Erythroblast (primary cell): ENCODE results near the gene CSMD2.

Source experiments
- DNase-seq, 2 experiments: peaks; one replicate each; lab custom pipeline; 2025; lab: John Stamatoyannopoulos, UW
- GATA1 ChIP-seq: IDR thresholded peaks from 2 replicates; pipeline ENCODE4 v1.6.1; 2011; ENCODE audit warnings: low read depth, mild to moderate bottlenecking, control low read depth, low read length, moderate library complexity
- POLR2A ChIP-seq: IDR thresholded peaks from 2 replicates; pipeline ENCODE4 v1.6.1; 2011; ENCODE audit warnings: mild to moderate bottlenecking, low read length

The CSMD2 gene

DNA sequence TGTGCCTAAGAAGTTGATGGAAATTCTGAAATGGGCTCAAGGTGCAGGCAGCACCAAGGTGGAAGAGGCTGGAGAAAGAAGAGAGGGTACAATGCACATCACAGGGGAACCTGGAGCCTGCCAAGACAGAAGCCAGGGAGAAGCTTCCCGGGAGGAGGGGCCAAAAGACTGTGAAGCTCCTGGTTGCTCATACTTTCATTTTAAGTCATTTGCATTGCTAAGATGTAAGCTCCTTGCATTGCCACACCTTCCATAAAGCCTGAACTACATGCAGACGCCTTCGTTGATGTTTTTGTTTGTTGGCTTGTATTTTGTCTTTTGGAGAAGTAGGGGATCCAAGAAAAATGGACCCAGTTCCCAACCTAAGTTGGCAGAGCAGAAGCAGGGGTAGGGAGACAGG is 232.2 kb downstream of the CSMD2 start:
- TF ChIP-seq GATA1 (no peak), POLR2A (no peak)
- no peak for DNase-seq

DNA sequence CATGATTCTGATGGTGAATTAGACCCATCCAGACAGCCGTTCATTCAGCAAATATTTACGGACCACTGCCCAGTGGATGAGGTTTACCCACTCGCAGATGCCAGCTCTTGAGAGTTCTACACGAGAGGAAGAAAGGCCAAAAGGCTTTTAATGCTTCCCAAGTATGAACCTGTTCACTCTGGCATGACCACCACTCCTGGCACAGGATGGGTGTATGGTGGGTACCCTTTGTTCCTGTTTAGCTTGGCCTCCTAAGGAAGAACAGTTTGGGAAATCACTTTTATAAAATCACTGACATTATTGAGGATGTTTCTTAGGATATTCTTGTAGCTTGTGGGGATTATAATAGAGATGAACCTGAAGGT is 233.9 kb downstream of the CSMD2 start:
- no peak for TF ChIP-seq POLR2A
- TF ChIP-seq GATA1, result no peak
- DNase-seq, result no peak

DNA sequence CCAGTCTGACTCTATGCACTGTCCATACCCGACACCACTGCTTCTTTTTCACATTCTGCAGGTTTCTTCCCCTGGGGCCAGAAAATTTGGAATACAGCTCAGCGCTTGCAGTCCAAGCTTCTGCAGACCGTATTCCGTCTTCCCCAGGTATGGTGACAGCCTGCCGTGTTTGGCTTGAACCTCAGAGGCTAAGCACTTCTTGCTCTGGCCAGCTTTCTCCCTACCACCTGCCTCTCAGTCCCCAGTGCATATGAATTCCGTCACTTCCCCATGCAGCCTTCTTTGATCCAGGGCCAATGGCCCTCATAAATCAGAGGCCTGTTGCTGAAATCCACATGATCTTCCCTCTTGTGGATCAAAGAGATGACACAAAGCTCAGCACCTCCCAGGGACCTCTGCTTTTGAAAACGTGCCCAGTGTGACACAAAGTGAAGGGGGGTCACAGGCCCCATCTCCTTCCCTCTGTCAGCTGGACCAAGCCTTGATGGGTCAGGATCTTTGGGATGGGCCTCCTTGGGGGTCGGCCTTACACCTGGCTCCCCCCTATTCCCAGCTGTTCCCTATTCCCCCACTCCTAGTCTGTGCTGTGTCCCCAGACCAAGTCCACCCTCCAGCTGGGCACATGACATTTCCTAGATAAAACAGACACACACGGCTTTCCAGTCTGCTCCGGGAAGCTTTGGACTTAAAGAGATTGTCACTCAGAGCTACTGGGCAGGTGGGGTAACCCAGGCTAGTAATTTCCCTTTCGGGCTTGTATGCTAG is 234.5 kb downstream of the CSMD2 start:
- TF ChIP-seq POLR2A, result no peak
- TF ChIP-seq GATA1, result no peak
- DNase-seq, result no peak

DNA sequence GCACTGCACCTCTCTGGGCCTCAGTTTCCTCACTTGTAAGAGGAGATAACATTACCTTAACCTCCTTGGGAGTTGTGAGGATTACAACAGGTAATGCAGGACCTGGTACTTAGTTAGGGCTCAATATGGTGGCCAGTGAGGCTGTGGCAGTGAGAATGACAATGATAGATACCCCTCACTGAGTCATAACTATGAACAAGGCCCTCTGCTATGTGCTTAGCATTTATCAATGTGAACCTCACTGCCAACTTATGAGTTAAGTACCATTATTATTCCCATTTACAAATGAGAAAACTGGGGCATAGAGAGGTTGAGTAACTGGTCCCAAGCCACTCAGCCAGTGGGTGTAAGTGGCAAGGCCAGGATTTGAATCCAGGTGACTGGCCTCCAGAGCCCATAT is 236.8 kb downstream of the CSMD2 start:
- no peak for TF ChIP-seq GATA1
- no peak for TF ChIP-seq POLR2A
- no peak for DNase-seq

DNA sequence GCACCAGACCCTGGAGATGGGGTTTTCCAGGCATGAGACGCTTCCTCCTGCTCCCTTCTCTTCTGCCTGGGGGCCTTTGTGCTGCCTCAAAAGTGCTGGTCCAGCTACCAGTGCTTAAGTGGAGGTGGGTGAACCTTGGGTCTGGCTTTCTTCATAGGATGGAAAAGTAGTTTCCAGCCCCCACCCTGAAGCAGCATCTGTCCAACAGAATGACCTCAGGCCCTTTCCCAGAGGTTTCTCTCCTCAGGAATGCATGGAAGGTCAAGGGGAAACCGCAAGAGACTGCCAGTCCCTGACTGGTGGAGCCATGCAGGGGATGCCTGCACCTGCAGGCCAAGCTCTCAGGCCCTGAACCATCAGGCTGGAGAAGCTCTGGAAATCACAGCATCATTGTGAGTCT is 237.3 kb downstream of the CSMD2 start:
- DNase-seq, result no peak
- TF ChIP-seq GATA1, result no peak
- no peak for TF ChIP-seq POLR2A

DNA sequence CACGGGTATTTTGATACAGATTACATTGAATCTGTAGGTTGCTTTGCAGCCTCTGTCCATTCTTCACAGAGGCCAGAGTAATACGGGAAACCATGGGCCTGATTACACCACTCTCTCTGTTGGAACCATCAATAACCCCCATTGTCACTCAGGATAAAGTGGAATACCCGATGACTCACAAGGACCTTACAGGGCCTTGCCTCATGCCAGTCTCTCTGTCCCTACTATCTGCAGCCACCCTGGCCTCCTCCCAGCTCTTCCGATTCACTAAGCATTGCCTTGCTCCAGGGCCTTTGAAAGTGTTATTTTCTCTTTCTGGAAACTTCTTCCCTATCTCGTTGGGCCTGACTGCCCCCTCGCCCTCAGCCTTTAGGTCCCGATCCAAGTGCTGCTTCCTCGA is 239.4 kb downstream of the CSMD2 start:
- no peak for TF ChIP-seq GATA1
- TF ChIP-seq POLR2A, result no peak
- DNase-seq, result no peak

DNA sequence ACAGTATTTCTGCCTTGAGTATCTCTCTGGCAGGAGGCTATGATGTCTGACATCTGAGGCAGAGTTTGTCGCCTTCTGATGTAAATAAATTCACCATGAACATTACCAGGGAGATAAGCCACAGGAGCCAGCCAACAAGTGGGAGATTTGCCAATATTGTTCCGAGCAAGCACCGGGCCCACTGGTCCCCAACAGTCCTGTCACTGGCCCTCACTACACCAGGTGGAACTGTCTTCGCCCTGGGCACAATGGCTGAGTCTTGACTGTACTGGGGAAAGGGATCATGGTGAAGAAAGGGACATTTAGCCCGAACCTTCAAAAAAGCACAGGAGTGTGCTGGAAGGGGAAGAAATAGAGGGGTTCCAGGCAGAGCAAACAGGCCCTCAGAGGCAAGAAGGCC is 243.7 kb downstream of the CSMD2 start:
- TF ChIP-seq GATA1 (no peak), POLR2A (no peak)
- no peak for DNase-seq

DNA sequence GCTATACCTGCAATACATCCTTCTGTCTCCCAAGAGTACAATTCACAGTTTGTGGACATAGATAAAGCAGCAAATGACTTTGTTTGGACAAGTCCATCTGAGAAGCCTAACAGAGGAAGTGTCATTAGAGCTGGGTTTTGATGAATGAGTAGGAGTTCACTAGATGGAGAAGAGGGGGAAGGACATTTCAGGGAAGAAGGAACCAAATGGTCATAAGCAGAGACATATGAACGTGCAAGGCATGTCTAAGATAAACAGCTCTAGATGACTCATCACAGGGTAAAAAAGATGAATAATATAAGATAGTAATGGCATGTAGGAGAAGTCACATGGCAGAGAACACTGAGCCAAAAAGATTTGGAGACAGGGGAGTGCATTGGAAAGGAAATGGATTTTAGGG is 246.7 kb downstream of the CSMD2 start:
- TF ChIP-seq GATA1, result no peak
- no peak for TF ChIP-seq POLR2A
- DNase-seq, result peak; percentile 11 to 37

DNA sequence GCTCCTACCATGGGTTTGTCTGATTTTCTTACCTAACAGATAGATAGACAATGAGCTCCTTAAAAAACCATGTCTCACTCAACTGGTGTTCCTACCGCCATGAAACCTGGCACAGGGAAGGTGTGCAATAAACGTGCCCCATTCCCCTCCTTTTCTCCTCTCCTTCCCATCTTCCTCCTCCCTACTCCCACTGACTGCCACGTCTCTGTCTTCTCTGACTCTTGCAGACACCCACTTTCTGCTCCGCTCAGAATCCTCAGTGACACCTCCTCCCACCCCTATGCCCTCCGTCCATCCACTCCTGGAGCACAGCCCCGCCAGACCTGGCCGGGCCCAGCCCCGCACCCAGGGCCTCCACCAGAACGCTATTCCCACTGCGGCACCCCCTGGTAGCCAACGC is 248.2 kb downstream of the CSMD2 start:
- TF ChIP-seq POLR2A (no peak), GATA1 (no peak)
- no peak for DNase-seq

DNA sequence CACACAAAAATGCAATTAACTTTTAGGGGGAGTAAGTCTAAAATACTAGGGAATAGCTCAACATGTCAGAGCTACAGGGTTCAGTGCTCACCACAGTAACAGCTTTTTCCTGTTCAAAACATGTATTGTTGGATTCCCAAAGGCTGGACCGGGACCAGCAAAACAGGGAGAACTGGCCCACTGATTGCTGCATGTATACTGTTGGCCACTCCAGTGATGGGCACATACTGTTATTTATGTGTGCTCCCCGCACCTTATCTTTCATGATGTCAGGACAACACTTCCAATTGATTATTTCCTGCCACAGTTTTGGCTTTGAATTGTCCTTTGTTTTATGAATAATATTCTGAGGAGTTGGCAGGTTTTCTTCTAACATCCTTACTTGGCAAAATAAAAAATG is 250.5 kb downstream of the CSMD2 start:
- TF ChIP-seq POLR2A (no peak), GATA1 (no peak)
- DNase-seq, result no peak

DNA sequence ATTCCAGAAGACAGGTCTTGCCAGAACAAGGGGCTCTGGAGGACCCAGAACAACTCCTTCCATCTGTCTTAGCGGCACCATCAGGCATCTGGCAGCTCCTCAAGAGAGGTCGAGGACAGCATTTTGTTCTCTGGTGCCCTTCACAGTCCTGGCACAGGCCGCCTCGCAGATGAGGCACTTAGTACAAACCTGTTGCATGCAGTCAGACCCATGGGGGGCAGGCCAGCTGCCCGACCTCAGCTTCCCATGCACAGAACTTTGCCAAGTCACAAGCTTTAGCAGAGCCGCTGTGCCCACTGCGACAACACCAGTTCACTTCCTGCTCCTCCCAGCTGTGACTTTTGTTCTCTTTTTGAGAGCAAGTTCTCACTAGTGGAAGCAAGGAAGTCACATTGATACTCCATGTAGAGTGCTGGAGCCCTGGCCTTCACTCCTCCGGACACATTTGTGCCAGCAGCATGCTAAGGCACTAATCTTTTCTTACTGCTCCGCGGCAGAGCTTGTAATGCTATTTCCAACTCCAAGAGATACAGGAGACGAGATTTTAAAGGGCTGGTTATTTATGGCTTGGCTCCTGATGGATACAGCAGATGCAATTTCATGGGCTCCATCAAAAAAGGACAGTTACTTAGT is 256.6 kb downstream of the CSMD2 start:
- TF ChIP-seq POLR2A, result no peak
- no peak for TF ChIP-seq GATA1
- DNase-seq, result no peak

DNA sequence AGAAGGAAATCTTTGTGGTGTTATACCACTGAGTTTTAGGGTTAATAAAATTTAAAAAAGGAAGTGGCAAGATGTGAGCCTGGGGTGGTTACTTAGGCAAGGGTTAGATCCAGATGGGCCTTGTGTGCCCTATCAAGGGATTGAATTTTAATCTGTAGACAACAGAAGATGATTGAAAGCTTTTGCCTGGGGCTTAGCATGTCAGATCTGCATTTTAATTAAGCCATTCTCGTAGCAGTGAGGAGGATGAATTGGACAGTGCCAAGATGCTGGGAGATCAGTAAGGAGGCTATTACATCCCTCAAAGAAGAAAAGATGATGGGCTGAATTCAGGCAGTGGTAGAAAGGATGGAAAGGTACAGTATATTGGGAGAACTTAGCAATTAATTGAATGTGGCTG is 258.9 kb downstream of the CSMD2 start:
- no peak for DNase-seq
- TF ChIP-seq POLR2A, result no peak
- no peak for TF ChIP-seq GATA1

DNA sequence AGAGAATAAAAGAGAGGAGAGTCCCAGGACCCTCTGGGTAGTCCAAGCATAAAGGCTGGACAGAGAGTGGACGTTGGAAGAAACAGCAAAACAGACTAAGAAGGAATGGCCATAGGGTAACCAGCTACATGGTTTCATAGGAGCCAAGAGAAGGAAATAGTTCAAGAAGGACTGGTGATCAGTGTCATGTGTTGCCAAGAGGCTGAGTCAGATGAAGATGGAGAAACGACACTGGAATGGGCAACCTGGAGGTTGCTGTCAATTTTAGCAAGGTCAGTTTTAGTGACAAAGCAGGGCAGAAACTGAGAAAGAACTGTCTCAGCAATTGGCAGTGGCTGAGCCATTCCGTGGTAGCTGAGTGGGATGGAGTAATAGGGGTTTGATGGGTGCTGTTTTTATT is 259.8 kb downstream of the CSMD2 start:
- no peak for DNase-seq
- TF ChIP-seq POLR2A (no peak), GATA1 (no peak)

DNA sequence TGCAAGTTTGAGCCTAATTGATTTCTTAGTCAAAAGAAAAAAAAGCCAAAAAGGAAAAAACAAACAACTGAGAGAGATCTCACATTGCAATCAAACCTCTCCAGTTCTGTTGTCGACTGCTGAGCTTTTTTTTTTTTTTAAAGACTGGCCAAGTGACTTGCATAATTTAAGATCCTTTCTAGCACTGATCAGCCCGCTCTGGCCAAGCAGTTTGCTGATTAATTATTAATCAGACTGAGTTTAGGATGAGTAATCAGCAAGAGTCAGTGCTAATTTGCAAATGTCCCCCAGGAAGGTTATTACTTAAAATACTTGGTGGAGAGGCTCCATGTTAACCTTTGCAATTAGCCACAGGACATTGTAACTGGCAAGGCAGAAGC is 261.8 kb downstream of the CSMD2 start:
- TF ChIP-seq GATA1 (no peak), POLR2A (no peak)
- DNase-seq, result no peak

DNA sequence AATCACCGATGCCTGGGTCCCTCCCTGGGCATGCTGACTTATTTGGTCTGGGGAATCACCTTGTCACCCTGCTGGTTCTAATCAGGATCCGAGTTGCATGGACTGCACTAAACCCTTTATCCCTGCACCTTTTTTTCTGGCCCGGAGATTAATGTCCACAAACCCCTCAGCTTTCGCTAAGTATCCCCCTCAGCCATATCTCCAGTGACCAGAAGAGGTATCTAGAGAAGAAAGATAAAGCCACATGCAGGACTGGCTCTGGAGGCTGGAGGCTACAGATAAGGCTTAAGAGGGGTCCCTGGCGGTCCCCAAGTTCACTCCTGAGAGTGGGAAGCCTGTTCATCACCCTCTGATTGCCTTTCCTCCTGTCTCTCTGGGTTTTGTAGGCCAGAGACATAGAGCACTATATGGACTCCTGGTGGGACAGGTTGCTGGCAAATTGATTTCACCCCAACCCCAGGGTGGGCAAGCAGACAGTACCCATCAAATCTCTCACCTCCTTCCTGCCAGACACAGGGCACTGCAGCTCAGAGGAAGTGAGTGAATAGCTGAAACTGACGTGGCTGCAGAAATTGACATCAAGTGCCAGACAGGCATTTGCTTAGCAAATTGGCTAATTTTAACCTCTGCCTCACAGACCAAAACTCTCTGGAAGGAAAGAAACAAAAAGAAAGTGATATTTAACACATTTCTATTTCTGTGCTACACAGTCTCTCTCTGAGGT is 262.4 kb downstream of the CSMD2 start:
- TF ChIP-seq POLR2A (no peak), GATA1 (no peak)
- peak; percentile 17 to 51 for DNase-seq
